NT2/D1 (cell line): Measurements from ENCODE around the gene CDR2.

Source experiments
- SUZ12 ChIP-seq: IDR thresholded peaks from 2 replicates; pipeline ENCODE4 v1.6.1; 2011; ENCODE audit not compliant: insufficient read length, insufficient read depth; ENCODE audit errors: extremely low read depth
- ZNF274 ChIP-seq: IDR thresholded peaks from 2 replicates; pipeline ENCODE4 v1.6.1; 2011; ENCODE audit warnings: mild to moderate bottlenecking, low read depth, low read length

- TF ChIP-seq ZNF274 = no peak
- no peak for TF ChIP-seq SUZ12
Observed at GRCh38 chr16:22315979-22316378, 58.4 kb downstream of the CDR2 start.
